Amygdala (tissue), 56 donors: Measurements from ENCODE around the gene ATPAF2.
"Not testable (repeated sequence)": the region's sequence is repeated elsewhere in the genome, so short reads cannot be mapped to it uniquely, and the experiment has no call there.

ENCODE experiments used
- DNase-seq, 56 donors: peaks; one replicate each; lab custom pipeline; 2025; lab: John Stamatoyannopoulos, UW

ATPAF2 gene

DNA sequence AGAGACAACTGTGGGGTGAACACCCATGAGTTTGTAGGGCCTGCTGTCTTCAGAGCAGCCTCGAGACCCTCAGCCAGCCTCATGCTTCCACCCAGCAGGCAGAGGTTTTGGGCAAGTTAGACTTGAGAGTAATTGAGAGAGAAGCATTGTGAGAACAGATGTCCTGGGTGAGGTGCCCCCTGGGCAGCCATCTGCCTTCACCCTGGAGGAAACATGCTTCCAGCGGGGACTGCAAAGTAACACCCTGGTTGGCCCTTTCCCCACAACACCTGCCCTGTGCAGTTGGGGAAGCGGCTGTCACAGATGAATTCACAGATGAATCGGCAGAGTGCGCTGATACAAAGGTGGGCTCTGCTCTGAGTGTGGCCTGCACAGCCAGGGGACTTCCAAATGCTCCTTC is 23.4 kb downstream of the ATPAF2 start:
- no peak for DNase-seq

DNA sequence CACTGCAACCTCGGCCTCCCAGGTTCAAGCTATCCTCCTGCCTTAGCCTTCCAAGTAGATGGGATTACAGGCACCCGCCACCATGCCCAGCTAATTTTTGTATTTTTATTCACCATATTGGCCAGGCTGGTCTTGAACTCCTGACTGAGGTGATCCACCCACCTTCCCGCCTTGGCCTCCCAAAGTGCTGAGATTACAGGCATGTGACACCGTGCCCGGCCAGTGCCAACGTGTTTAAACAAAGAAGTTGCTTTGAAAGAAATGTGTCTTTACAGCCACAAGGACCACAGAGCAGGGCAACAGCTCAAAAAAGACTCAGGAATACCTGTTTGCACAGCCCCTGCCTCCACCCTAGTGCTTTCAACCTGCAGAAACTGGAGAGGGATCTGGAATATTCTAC is 25.0 kb downstream of the ATPAF2 start:
- no peak for DNase-seq

DNA sequence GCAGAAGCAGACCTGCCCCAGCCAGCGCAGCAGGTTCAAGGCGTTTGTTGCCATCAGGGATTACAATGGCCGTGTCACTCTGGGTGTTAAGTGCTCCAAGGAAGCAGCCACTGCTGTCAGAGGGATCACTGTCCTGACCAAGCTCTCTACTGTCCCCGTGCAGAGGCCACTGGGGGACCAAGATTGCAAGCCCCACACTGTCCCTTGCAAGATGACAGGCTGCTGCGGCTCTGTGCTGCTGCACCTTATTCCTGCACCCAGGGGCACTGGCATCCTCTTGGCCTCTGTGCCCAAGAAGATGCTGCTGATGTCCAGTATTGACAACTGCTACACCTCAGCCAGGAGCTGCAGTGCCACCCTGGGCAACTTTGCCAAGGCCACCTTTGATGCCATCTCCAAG is 27.7 kb downstream of the ATPAF2 start:
- DNase-seq: no peak

DNA sequence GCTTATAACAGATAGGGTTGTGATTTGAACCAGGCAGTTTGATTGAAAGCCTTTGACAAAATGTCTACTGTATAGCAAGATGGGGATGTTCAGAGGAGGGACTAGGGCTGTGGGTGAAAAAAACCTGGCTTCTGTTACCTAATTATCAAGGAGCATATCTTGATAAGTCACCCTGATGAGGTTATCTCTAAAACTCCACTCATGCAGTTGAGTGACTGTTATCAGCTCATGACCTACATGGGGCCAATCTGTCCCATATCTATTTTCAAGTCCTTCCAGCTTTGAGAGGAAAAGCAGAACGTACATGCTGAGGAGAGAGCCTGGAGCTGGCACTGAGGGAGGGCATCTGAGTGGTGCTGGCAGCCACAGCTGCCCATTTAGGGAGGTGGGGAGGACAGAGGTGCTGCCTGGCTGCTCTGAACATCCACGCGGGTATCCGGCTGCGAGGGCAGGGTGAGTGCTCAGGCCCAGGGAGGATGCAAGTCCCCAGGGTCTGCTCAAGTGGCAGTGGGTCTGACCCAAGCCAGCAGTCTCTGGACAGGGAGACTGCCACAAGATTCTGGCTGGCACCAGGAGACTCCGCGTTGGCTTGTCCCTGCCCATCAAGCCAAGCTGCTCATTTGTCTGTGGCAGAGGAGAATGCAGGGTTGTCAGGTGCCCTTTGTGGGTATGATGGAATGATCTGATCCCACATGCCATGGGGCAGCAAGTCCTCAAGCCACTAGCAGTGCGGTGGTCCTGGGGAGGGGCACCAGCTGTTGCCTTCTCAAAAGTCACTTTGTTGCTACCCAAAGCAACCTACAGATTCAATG is 29.2 kb downstream of the ATPAF2 start:
- no peak for DNase-seq

DNA sequence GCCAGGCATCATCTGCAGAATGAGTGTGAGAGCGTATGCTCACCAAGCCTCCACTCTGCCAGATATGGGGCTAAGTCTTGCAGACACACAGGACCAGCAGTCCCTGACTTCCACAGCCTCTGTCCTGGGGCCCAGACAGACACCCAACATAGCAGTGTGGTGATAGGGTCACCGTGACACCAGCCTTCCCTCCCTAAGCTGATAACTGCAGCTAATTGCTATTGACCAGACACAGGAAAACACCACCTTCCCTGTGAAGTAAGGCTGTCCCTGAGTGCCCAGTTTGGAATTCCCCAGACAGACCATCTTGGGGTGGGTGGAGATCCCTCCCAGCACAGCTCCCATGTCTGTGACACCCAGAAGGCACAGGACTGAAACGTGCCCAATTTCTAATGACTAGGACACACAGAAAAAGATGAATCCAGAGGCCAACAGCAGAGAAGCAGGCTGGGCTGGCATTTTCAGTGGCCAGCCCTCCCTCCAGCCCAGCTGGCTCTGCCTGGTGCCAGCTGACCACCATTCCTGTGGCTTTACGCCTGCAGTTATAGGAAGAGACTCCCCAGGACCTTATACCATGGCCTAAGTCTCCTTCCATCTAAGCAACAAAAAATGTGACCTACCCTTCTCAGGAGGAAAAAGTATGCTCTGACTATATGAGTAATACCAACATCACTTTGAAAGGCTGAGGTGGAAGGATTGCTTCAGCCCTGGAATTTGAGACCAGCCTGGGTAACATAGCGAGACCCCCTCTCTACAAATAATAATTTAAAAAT is 30.3 kb downstream of the ATPAF2 start:
- no peak for DNase-seq

DNA sequence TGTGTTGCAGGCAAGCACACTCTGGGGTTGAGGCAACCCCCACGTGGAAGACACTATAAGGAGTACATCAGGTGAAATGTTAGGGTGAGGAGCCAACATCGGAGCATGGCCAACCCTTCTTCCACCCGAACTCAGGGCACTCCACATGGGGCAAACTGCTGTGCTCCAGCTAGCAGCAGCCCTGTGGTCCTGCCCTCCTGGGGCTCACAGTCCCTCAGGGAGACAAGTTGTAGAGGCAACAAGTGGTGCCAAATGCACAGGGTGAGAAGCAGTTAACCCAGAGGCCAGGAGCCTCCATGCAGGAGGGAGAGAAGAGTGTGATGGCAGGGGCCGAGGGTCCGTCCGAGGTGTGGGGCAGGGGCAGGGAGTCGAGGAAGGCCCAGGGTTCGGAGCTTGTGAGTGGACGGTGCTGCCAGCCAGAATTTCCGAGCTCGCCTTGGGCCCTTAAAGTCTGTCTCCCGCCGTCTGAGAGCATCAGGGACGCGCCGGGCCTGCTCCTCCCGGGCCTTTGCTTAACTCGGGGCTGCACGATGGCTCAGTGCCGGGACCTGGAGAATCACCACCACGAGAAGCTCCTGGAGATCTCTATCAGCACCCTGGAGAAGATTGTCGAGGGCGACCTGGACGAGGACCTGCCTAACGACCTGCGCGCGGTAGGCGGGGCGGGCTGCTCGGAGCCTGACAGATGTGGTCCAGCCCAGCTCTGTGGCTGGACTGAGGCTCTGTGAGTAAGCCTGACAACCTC is 32.3 kb downstream of the ATPAF2 start:
- no peak for DNase-seq

DNA sequence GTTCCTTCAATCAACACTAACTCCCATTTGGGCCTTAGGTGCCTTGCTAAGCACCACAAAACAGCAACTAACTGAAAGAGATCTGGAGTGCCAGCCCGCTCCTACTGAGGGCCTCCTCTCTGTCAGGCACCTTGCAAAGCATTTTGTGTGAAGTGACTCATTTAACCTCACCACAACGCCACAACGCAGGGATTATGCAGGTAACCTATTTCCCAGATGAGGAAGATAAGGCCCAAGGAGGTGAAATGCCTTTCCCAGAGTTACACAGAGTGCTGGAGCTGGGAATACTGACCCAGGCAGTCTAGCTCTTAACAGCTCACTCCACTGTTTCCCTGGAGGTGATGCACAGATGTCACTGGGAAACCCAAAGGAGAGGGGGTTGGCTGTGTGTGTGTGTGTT is 33.5 kb downstream of the ATPAF2 start:
- no peak for DNase-seq

DNA sequence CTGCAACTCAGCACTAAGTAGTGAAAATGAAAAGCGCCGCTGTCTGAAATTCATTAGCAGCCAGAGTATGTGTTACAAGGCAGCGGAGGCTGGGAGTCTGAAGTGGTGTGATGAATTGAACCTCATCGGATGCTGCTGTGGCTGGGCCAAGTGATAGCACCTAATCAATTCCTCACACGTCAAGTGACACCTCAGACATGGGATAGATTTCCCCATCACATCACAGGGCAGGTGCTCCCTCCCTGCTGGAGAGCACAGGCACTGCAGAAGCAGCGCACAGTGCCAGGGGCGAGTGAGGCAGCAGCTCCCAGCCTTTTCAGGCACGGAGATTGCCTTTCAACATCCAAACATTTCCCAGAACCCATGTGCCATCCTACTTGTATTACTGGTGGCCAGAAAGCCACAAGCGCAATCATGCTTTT is 34.1 kb downstream of the ATPAF2 start:
- no peak for DNase-seq

DNA sequence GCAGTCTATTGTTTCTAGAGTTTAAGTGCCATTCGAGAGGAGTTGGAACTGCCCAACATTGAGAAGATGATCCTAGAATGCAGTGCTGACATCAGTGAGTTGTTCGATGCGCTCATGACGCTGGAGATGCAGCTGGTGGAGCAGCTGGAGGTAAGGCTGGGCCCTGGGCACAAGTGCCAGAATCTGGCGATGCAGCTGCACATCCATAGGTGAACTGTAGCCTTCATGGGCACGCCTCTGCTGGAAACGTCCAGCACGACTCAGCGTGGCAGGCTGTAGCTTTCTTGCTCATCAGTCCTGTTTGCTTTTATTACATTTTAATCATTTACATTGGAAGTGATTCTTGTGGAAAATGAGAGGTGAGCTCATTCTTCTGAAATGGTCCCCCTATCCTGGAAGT is 34.6 kb downstream of the ATPAF2 start:
- no peak for DNase-seq

DNA sequence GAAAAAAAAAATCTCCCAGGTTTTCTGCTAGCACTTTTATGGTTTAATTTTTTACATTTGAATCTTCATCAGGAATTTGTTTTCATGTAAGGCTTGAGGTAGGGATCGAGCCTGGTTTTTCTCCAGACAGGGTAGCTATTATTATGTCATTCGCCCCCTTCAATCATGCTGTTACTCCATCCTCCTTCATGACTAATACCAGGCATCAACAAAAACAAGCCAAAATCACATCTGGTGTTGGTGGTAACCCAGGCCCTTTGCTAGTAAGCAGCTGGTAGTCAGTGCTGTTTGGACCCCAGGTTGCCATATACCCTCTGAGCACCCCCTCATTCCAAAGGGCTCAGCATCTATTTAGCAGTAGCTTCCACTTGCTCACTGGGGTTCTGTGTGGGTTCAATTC is 36.8 kb downstream of the ATPAF2 start:
- DNase-seq: no peak

DNA sequence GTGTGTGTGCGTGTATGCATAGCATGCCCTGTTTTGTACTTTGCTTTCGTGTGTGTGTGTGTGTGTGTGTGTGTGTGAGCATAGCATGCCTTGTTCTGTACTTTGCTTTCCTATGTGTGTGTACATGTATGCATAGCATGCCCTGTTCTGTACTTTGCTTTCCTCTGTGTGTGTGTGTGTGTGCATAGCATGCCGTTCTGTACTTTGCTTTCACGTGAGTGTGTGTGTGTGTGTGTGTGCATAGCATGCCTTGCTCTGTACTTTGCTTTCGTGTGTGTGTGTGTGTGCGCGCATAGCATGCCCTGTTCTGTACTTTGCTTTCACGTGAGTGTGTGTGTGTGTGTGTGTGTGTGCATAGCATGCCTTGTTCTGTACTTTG is 38.9 kb downstream of the ATPAF2 start:
- no peak for DNase-seq

DNA sequence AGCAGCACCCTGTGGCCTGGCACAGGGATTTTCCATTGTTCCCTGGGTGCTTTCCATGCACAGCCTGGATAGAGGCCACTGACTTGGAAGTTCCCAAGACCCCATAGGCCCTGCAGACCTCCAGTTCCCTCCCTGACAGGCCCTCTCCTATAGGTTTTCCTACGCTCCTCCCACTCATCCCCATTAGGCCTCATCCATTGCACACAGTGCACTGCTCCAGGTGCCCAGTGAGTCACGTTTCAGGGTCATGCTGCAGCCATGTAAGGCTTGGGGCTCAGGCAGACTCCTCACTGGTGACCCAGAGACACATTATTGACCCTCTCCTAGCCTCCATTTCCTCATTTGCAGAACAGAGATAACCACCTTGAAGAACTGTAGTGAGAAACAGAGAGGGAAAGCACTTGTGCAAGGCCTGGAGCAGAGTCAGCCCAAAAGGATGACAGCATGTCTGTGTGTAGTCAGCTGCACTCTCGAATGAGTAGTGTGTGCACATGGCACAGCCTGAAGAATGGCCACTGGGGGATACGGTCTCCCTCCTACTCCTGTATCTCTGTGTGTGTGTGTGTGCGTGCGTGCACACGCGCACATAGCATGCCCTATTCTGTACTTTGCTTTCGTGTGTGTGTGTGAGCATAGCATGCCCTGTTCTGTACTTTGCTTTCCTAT is 39.5 kb downstream of the ATPAF2 start:
- DNase-seq: no peak

DNA sequence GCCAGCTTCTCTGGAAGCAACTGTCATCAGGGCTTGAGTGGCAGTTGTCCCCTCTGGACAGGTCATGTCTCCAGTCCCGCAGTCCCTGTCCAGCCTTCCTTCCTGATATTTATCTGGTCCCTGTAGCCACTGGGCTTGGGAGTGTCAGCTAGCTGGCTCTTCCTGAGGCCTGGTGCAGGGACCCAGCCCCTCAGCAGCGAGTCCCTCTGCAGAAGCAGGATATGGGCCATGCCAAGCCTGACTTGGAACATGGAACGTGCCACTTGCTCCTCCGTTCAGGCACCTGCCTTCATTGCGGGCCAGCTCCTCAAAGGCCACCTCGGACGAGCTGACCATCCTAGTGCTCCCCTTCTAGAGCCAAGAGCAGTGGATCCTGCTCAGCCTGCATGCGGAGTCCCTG is 40.0 kb downstream of the ATPAF2 start:
- DNase-seq: no peak

DNA sequence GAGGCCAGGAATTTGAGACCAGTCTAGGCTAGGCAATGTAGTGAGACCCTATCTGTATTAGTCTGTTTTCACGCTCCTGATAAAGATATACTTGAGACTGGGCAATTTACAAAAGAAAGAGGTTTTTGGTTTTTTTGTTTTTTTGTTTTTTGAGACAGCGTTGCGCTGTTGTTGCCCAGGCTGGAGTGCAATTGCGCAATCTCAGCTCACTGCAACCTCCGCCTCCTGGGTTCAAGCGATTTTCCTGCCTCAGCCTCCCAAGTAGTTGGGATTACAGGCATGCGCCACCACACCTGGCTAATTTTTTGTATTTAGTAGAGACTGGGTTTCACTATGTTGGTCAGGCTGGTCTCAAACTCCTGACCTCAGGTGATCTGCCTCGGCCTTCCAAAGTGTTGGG is 43.1 kb downstream of the ATPAF2 start:
- not testable (repeated sequence) for DNase-seq

DNA sequence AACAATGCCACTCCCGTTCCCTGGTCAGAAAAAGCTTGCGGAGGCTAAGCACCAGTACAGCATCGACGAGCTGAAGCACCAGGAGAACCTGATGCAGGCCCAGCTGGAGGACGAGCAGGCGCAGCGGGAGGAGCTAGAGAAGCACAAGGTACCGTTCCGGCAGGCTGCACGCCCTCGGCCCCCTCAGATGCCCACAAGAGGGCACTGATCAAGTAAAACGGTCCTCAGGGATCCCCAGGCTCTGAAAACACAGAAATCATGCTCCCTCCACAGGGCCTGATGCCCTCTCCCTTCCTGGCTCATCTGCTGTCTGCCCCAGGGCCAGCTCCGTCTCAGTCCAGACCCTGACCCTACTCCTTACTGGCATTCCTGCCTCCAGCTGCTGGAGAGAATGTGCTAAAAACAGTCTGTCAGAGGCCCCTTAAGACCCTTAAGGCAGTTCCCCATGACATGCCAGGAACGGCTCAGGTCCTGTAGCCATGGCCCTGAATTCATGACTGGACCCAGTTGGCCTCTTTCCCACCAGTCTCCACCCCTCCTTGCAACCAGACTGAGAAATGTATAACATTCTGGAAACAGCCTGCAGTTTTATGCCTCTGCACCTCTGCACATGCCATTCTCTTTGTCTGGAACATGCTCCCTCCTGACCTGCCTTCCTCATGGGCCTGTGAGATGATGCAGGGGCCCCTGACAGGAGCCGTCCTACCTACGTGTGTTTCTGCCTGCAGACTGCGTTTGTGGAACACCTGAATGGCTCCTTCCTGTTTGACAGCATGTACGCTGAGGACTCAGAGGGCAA is 44.5 kb downstream of the ATPAF2 start:
- peak in 17 of 56 donors; percentile 6 to 47 (median 12) for DNase-seq

DNA sequence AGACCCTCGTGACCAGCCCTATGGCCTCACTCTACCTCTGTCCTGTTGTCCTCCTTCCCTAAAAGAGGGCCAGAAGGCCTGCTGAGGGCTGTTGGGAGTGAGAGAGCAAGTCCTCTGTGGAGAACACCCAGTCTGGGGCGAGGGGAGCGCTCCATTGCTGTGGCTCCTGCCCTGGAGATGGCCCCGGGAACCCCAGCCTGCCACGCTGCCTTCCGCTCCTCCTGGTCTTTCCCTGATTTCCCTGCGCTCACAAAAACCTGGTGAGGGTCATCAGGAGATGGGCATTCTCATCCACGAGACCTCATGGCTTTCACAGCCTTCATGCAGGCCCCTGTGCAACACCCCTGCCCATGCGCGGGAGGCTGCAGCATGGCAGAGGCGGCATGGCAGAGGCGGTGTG is 45.1 kb downstream of the ATPAF2 start:
- no peak for DNase-seq

DNA sequence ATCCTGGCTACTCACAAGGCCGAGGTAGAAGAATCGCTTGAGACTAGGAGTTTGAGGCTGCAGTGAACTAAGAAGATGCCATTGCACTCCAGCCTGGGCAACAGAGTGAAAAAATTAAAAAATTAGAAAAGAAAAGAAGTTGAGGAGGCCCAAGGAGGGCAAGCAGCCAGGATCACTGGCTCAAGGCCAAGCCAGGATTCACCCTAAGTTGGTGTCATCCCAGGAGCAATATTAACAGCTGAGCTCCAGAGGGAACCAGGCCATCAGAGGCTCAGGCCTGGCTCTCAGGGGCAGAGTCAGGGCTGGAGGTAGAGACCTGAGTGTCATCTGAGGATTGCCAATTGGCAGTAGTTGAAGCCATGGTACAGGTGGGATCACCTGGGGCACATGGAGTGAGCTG is 45.6 kb downstream of the ATPAF2 start:
- peak in 1 of 56 donors; percentile 16 for DNase-seq

DNA sequence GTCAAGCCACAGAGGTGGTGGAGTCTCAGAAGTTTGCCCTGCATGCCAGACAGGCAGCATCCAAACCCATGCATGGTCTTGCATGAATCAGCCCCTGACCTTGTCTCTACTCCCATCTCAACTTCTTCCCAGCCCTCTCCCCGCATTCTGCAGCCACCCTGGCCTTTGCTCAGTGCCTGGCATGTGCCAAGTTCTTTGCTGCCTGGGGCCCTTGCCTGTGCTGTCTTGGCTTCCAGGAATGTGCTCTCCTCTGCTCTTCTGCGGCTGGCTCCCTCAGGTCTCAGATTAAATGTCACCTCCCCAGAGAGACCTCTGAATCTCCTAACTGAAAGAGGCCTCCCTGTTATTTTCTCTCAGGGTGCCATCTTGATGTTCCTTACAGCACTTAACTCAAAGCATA is 48.7 kb downstream of the ATPAF2 start:
- DNase-seq: no peak

DNA sequence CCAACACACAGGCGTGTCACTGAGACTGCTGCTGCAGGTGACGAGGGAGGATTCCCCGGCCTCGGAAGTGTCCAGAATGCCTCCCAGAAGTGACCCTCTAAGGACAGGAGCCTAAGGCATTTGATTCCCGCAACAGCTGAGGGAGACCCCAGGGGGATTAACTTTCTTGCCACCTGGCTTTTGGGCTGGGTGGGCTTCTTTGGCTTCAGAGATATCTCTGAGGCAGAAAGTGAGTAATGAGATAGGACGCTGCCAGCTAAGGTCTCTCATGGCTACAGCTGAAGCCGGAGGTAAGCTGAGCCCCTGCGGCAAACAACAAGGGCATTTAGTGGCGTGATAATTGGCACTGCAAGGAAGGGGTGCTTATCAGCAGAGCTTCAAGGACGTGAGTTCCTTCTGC is 49.4 kb downstream of the ATPAF2 start:
- DNase-seq: no peak

DNA sequence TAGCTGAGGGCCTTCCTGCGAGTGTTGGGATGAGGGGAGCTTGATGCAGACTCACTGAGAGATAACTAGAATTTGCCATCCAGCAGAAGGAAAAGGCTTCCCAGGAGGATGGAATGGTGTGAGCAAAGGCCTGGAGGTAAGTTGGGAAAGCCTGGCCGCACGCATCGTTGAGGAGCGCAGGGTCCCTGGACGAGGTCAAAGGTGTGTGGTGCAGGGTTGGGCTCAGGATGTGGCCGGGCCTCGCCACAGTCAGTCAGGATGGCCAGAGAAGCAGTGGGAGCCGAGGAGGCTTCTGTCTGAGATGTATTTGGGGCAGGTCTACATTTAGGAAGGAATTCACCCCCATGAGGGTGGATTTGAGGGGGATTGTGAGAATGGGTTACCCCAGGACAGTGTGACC is 49.9 kb downstream of the ATPAF2 start:
- DNase-seq: no peak
